Activated CD4-positive, CD25-positive, alpha-beta regulatory T cell (primary cell): Measurements from ENCODE around the gene CEP85L.

Experiments
- DNase-seq, 4 experiments: peaks; one replicate each; lab custom pipeline; 2025; lab: John Stamatoyannopoulos, UW

CEP85L gene

GRCh38 chr6:118620202-118620601, 31.2 kb downstream of the CEP85L start:
- DNase-seq = no peak

DNA sequence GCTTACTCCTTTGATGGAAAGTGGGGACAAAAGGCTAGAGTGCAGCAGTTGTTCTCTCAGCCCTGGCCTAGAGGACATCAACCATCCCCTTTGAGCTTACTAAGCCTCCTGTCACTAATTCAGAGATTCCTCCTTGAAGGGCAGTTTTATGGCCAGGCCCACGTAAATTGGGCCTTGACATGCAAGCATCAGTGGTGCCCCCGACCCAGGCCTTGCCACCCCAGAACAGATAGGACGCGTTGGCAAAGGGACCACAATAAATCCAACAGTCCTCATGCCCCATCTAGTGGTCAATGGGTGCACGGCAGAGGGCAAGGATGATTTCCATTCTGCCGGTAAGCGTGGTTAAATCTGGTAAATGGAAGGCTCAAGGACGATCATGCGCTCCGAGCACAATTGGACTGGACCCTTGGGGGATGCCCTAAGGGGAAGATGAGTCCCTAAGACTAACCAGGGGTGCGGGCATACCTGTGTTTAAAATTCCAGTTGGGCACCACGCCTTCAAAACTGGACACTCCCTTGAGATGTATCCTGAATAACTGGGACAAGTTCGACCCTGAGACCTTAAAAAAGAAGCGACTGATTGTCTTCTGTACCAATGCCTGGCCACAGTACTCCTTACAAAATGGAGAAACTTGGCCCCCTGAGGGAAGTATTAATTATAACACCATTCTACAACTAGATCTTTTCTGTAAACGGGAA, 32.6 kb downstream of the CEP85L start:
- peak; percentile 18 to 53 (median 26) for DNase-seq

DNA sequence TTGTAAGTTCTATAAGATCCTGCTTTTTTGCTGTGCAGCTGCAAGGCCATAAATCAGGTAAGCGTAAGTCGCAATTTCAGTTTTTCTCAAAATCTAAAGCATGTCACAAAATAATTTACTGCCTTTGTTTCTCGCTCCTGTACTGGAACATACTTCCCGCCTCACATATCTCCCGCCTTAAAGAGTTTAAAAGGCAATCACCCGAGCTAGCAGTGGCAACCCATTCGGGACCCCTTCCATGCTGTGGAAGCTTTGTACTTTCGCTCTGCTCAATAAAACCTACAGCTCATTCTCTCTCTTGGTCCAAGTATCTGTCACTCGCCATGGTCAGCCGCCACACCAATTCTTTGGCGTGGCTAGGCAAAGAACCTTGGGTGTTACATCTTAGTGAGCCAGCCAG, 34.0 kb downstream of the CEP85L start:
- DNase-seq = no peak

DNA sequence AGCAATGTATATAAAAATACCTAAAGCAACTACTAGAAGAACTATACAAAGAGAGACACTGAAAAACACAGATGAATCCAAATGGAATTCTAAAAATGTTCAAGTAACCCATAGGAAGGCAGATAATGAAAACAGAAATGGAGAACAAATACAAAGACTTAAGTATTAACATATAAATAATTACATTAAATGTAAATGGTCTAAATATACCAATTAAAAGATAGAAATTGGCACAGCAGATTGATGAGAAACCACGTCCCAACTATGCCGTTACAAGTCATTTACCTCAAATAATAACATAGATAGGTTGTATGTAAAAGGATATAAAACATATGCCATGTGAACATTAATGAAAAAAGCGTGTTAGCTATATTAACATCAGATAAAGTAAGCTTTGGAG, 40.1 kb downstream of the CEP85L start:
- DNase-seq = no peak

DNA sequence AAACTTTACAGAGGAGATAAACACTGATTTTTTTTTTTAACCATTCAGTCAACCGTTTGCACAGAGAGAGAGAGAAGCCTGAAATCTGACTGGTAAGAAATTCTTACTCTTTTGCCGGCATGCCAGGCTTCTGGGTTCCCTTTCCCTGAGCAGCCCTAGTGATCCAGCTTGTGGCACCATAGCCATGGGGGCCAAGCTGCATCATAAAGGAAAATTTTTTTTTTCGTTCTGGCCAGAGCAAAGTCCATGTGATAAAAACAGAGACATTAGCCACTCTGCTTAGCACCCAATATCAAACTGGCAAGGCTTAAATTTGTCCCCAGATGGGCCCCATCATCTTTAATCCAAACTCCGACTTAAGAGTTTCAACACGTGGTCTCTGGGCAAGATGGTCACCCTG, 44.5 kb downstream of the CEP85L start:
- no peak for DNase-seq

DNA sequence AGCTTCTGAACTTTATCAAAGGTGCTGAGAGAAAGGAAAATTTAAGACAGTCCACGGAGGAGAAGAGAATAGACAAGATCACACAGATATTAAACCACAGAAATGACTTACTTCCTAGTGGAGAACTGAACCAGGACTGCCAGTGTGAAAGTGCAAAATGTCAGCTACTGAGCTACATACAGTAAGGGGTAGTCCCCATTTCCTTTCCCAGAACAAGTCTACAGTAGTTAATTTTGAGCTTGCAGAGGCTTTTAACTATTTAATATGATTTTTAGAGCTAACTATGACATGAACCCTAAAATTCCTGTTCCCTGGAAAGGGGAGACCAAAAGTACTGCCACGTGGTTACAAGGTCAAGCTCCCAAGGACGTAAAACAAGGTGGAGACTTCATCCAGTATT, 45.1 kb downstream of the CEP85L start:
- no peak for DNase-seq

DNA sequence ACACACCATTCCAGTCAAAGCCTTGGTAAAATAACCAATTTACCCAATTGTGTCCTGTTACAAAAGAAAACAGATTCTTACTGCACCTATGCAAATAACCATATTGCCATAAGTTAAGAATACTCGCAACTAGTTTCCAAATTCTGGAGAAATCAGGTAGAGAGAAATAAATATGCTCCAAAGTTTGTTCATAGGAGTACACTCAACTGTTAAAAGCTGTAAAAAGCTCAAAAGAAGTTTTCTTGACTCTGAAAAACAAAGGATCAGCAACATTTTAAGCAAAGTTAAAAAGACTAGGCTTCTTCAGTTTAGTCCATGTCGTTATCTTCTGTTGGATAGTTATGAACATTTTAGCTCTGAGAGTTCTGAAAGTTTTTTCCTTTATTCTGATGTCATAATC, 48.0 kb downstream of the CEP85L start:
- DNase-seq = no peak

DNA sequence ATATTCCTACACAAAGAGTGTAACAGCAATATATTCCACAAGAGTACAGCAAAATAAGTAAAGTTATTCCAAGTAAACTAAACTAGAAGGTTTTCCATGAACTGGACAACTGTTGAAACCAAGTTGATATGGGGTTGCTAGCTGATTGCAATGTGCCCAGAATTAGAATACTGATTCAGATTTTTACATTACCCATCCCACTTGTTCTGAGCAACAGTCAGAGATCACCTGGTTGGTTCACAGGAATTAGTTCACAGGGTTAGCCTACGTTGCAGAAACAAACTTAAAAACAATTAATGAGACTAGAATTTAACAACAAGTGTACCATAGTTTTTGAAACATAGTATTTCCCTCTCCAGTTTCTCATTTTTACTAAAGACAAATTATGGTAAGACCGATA, 49.1 kb downstream of the CEP85L start:
- DNase-seq = no peak

GRCh38 chr6:118598324-118598723, 53.1 kb downstream of the CEP85L start:
- no peak for DNase-seq

- DNase-seq = no peak
Observed at GRCh38 chr6:118597636-118598035, 53.8 kb downstream of the CEP85L start.

GRCh38 chr6:118596774-118597320, 54.5 kb downstream of the CEP85L start:
- no peak for DNase-seq

- no peak for DNase-seq
Observed at GRCh38 chr6:118594877-118595276, 56.5 kb downstream of the CEP85L start.

- DNase-seq = no peak
Observed at GRCh38 chr6:118591897-118592296, 59.5 kb downstream of the CEP85L start.

GRCh38 chr6:118589649-118590365, 61.6 kb downstream of the CEP85L start:
- DNase-seq = no peak

DNA sequence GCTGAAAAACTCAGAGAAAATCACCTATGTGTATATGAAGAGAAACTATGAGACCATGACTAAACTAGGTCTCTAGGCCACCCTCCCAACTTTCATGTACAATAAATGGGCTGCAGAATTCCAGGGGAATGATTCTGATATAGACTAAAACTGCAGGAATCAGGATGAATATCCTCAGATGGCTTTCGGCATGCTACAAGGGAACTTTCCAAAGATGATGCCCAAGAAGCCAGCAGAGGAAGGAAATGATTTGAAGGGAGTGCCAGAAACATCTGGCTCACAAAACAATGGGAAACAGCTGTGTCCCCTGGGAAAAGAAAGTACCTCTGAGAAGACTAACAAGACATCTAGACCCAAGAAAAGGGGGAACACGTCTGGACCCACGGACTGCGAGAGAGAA, 62.2 kb downstream of the CEP85L start:
- DNase-seq = no peak

DNA sequence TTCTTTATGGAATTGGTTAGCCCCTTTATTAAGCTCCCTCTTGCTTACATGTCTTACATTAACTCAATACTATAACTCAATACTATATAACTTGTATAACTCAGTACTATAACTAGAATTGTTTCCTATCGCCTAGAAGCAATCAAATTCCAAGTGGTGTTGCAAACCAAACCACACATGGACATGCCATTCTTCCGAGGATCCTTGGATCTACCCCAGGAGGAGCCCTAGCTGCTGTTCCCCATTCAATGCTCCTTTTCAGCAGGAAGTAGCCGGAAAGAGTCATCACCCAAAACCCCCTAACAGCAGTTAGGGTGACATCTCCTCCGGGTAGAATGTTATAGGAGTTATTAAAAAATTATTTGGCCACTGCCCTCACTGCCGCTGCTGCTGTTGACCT, 62.8 kb downstream of the CEP85L start:
- DNase-seq = no peak

DNA sequence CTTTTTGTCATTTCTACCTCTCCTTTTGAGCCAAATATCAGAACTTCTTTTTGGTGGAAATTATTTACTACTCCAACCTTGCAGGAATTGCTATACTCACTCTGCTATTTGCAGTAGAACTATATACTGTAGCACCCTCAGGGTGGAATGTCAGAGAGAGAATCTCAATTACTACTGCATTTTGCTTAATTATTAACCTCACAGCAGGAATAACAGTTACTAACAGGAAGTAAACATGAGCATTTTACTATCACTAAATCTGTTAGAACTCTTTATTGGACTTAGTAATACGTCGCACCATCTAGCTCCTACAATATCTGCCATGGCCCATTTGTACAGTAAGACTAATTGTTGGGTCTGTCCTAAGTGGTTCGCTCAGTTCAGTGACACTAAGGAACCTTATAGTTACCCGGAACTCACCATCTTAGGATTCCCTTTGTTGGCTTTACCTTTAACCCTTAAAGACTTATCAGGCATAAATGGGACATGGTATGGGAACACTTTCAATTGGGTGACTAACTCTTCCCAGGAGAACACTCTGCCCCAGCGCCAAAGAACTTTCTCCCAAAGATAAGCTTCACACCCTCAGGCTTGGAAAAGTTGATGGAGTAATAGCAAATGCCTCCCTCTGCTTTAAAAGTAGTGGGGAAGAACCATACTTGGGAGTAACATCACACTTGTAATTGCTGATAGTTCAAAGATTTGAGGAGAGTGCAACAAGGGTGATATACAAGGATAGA, 64.5 kb downstream of the CEP85L start:
- no peak for DNase-seq

- DNase-seq = no peak
Observed at GRCh38 chr6:118584911-118585310, 66.5 kb downstream of the CEP85L start.

- DNase-seq = no peak
Observed at GRCh38 chr6:118581489-118581959, 69.9 kb downstream of the CEP85L start.

GRCh38 chr6:118580585-118581419, 70.6 kb downstream of the CEP85L start:
- no peak for DNase-seq

DNA sequence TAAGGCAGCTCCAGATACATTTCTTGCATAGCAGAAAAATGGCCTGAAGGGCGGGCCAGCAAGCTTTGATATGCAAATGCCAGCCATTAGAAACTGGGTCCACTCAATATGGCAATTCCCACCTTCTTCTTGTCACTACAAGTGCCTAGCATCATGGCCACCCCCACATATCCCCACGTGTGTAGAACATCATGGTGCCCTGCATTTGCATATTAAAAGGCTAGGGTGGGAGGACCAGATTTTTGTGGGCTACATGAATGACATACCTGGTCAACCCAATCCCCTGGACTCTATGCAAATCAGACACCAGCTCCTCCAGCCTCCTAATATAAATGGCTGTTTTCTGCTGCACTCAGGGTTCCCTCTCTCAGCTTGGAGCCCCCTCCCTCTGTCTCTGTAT, 71.6 kb downstream of the CEP85L start:
- DNase-seq = no peak

DNA sequence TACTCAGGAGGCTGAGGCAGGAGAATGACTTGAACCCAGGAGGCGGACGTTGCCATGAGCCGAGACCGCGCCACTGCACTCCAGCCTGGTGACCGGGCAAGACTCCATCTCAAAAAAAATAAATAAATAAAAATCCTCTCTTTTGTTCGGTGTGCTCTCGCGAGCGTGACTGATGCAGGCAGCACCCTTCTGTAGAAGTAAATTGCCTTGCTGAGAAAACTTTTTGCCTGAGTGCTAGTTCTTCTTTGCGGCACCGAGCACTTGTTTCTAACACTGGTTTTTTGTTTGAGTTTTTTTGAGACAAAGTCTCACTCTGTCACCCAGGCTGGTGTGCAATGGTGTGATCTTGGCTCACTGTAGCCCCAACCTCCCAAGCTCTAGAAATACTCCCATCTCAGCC, 72.8 kb downstream of the CEP85L start:
- no peak for DNase-seq
